Osteoblast (primary cell): ENCODE measurements around the gene NCKAP5. TPM values are rescaled to one million over a fixed set of nuclear protein-coding genes. Genes with fewer than 3 reads are reported as not detected.

ENCODE experiments used
- DNase-seq: peaks from one replicate; pipeline ENCODE4 v3.0.0; 2011; ENCODE audit warnings: low spot score, mixed read lengths; ENCODE audit not compliant: insufficient read length; ENCODE audit errors: missing footprints
- H2AFZ ChIP-seq: 2 replicates; pipeline ENCODE4 v1.6.0; 2011; ENCODE audit warnings: mild to moderate bottlenecking, low read length
- H3K27ac ChIP-seq: 2 replicates; pipeline ENCODE4 v1.5.1; 2011; ENCODE audit warnings: mild to moderate bottlenecking, low read depth, low read length, moderate library complexity
- H3K27me3 ChIP-seq: 2 replicates; pipeline ENCODE4 v1.6.0; 2012; ENCODE audit warnings: mild to moderate bottlenecking, control low read depth, inconsistent platforms, low read length, moderate library complexity; ENCODE audit not compliant: insufficient read depth
- H3K36me3 ChIP-seq: 2 replicates; pipeline ENCODE4 v1.5.1; 2011; ENCODE audit warnings: mild to moderate bottlenecking, low read length, control low read depth, moderate library complexity; ENCODE audit not compliant: insufficient read depth
- H3K4me1 ChIP-seq: 2 replicates; pipeline ENCODE4 v1.5.1; 2011; ENCODE audit warnings: mild to moderate bottlenecking, low read length, control low read depth, moderate library complexity; ENCODE audit not compliant: insufficient read depth
- H3K4me2 ChIP-seq: 2 replicates; pipeline ENCODE4 v1.6.0; 2011; ENCODE audit warnings: mild to moderate bottlenecking, low read length; ENCODE audit not compliant: insufficient read depth
- H3K4me3 ChIP-seq: fragments of 200-600 bp; sonication (generic); 3 replicates; pipeline ENCODE4 v1.5.1; 2012; ENCODE audit warnings: mild to moderate bottlenecking, low read length, inconsistent platforms; ENCODE audit not compliant: insufficient read depth
- H3K79me2 ChIP-seq: 2 replicates; pipeline ENCODE4 v1.6.0; 2012; ENCODE audit warnings: mild to moderate bottlenecking, low read length, control low read depth, inconsistent platforms; ENCODE audit not compliant: insufficient read depth
- H3K9me3 ChIP-seq: 2 replicates; pipeline ENCODE4 v1.5.1; 2011; ENCODE audit warnings: low read depth, low read length, control low read depth
- H4K20me1 ChIP-seq: 2 replicates; pipeline ENCODE4 v1.6.0; 2012; ENCODE audit warnings: mild to moderate bottlenecking, low read length, control low read depth; ENCODE audit not compliant: insufficient read depth
- total RNA-seq: library from RNA; depleted of rRNA; stranded (reverse); fragments of >200 nt; gene quantifications from 2 replicates; pipeline ENCODE4 v1.2.3, GENCODE V29; 2012
- TF ChIP-seq, protein P1 (sequence below): IDR thresholded peaks from 2 replicates; pipeline ENCODE4 v1.5.1; 2011; ENCODE audit warnings: mild to moderate bottlenecking, low read depth, low read length, moderate library complexity; ENCODE audit errors: extremely low read depth

The NCKAP5 gene
- total RNA-seq, 1 donor: 1.8 TPM

DNA sequence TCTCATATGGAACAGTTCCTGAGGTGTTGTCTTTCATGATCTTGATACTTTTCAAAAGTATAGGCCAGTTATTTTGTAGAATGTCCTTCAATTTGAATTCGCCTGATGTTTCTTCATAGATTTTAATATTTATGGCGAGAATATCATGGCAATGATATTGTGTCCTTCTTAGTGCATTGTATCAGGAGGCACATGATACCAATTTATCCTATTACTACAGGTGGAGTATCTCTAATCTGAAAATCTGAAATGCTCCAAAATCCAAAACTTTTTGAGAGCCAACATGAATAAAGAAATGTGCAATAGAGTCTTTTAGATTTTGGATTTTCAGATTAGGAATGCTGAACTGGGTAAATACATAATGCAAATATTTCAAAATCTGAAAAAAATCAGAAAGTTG lies 681.7 kb downstream of the NCKAP5 start:
- H3K4me1 ChIP-seq: no peaks in the 10 kb centered on the region
- H3K27me3 ChIP-seq: no peaks in the 10 kb centered on the region
- no peak for DNase-seq
- no peak overlapping the region for H2AFZ ChIP-seq
- no peaks in the 10 kb centered on the region for H3K36me3 ChIP-seq
- no peak overlapping the region for H3K4me2 ChIP-seq
- H3K9me3 ChIP-seq: no peaks in the 10 kb centered on the region
- TF ChIP-seq, protein P1, sequence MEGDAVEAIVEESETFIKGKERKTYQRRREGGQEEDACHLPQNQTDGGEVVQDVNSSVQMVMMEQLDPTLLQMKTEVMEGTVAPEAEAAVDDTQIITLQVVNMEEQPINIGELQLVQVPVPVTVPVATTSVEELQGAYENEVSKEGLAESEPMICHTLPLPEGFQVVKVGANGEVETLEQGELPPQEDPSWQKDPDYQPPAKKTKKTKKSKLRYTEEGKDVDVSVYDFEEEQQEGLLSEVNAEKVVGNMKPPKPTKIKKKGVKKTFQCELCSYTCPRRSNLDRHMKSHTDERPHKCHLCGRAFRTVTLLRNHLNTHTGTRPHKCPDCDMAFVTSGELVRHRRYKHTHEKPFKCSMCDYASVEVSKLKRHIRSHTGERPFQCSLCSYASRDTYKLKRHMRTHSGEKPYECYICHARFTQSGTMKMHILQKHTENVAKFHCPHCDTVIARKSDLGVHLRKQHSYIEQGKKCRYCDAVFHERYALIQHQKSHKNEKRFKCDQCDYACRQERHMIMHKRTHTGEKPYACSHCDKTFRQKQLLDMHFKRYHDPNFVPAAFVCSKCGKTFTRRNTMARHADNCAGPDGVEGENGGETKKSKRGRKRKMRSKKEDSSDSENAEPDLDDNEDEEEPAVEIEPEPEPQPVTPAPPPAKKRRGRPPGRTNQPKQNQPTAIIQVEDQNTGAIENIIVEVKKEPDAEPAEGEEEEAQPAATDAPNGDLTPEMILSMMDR: no peak
- no peaks in the 10 kb centered on the region for H4K20me1 ChIP-seq
- H3K27ac ChIP-seq: no peak overlapping the region
- no peak overlapping the region for H3K4me3 ChIP-seq
- H3K79me2 ChIP-seq: no peaks in the 10 kb centered on the region

DNA sequence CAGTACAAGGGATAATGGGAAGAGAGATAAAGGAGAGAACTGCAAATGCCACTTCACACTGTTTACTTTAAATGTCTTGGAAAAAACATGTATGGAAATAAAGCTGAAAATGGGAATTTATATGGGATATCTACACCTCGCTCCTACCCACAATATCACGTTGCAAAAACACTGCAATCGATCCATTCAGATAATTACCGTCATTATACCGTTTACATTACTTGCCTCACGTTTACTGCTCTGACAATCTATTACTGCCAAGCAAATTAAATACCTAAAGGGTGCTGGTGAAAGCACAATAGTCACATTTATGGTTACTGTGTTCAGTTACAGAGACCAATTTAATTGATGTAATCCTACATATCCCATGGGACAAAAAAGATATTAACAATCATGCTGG lies 683.6 kb downstream of the NCKAP5 start:
- H3K79me2 ChIP-seq: no peaks in the 10 kb centered on the region
- DNase-seq: no peak
- H3K27me3 ChIP-seq: no peaks in the 10 kb centered on the region
- TF ChIP-seq, protein P1: no peak
- no peak overlapping the region for H3K27ac ChIP-seq
- no peaks in the 10 kb centered on the region for H3K4me1 ChIP-seq
- no peaks in the 10 kb centered on the region for H3K36me3 ChIP-seq
- no peak overlapping the region for H3K4me2 ChIP-seq
- H2AFZ ChIP-seq: no peak overlapping the region
- H3K9me3 ChIP-seq: no peaks in the 10 kb centered on the region
- H3K4me3 ChIP-seq: no peak overlapping the region
- H4K20me1 ChIP-seq: no peaks in the 10 kb centered on the region

- Histone ChIP-seq H3K9me3 (no peaks in the 10 kb centered on the region), H3K27me3 (no peaks in the 10 kb centered on the region), H3K79me2 (no peaks in the 10 kb centered on the region), H3K27ac (no peak overlapping the region), H2AFZ (no peak overlapping the region), H3K4me3 (no peak overlapping the region), H3K36me3 (no peaks in the 10 kb centered on the region), H3K4me1 (no peaks in the 10 kb centered on the region), H3K4me2 (no peak overlapping the region), H4K20me1 (no peaks in the 10 kb centered on the region)
- no peak for DNase-seq
- TF ChIP-seq, protein P1: no peak
Observed at GRCh38 chr2:132884292-132884691, 684.0 kb downstream of the NCKAP5 start.

- H3K4me2 ChIP-seq: no peak overlapping the region
- H2AFZ ChIP-seq: no peak overlapping the region
- H3K36me3 ChIP-seq: no peaks in the 10 kb centered on the region
- no peaks in the 10 kb centered on the region for H3K9me3 ChIP-seq
- H3K27me3 ChIP-seq: no peaks in the 10 kb centered on the region
- no peak overlapping the region for H3K27ac ChIP-seq
- TF ChIP-seq, protein P1: no peak
- DNase-seq: no peak
- H3K4me1 ChIP-seq: no peaks in the 10 kb centered on the region
- H3K4me3 ChIP-seq: no peak overlapping the region
- no peaks in the 10 kb centered on the region for H4K20me1 ChIP-seq
- H3K79me2 ChIP-seq: no peaks in the 10 kb centered on the region
Observed at GRCh38 chr2:132883430-132883829, 684.8 kb downstream of the NCKAP5 start.
